GM21526 (cell line): Measurements from ENCODE around the gene TMEM92.

Experiments used
- ATAC-seq: cut with Tn5 transposase; IDR thresholded peaks from one replicate; pipeline ENCODE4 v1.9.1; 2021; ENCODE audit warnings: moderate library complexity; ENCODE audit not compliant: unreplicated experiment, low FRiP score

The TMEM92 gene

GRCh38 chr17:50318501-50319285, 44.4 kb downstream of the TMEM92 start:
- no peak for ATAC-seq

- ATAC-seq, result no peak
These were observed 45.2 kb downstream of the TMEM92 start for GRCh38 chr17:50319306-50320004.

GRCh38 chr17:50322271-50322670, 48.0 kb downstream of the TMEM92 start:
- ATAC-seq, result no peak

GRCh38 chr17:50323060-50323459, 48.8 kb downstream of the TMEM92 start:
- ATAC-seq, result no peak

GRCh38 chr17:50325906-50326305, 51.6 kb downstream of the TMEM92 start:
- ATAC-seq, result no peak

GRCh38 chr17:50326831-50327364, 52.6 kb downstream of the TMEM92 start:
- no peak for ATAC-seq

- ATAC-seq, result no peak
These were observed 54.4 kb downstream of the TMEM92 start for GRCh38 chr17:50328363-50329325.

GRCh38 chr17:50329716-50330115, 55.5 kb downstream of the TMEM92 start:
- no peak for ATAC-seq

- ATAC-seq, result no peak
These were observed 56.0 kb downstream of the TMEM92 start for GRCh38 chr17:50330151-50330775.
